ENCODE measurements around the gene KMT5B. TPM values are rescaled to one million over a fixed set of nuclear protein-coding genes. Genes with fewer than 3 reads are reported as not detected.

KMT5B gene
- total RNA-seq, 2 donors from 2014 or later: 42.6 to 59.1 TPM

DNA sequence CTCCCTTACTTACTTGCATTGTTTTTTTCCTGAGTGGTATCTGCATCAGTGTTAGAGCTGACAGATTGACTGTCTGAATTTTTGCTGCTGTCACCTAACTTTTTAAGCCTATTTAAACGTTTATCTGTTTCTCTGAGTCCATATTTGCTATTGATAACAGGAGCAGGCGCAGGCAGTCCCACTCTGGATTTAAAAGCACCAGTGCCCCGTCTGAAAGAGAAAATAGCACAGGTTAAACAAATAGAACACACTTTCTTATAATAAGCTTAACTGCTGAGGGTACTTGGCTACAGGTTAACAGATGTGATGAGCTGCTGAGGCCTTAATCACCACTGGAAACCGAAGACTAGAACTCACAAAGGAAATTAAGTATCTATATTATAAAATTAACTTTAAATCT, 46.1 kb downstream of the KMT5B start:
- DNase-seq: no peak
- Histone ChIP-seq H3K27ac (no peak overlapping the region), H3K4me3 (no peak overlapping the region), H3K36me3 (peaks cover 35% of the 10 kb centered on the region), H3K4me1 (no peaks in the 10 kb centered on the region), H3K9me3 (no peaks in the 10 kb centered on the region), H3K27me3 (no peaks in the 10 kb centered on the region), H3K9ac (ENCODE audit: low read depth in 2 of 2, low read length in 2 of 2) (no peak overlapping the region)
- intact Hi-C loops (cut with DNase I): no loop called here
- TF ChIP-seq, protein P1, sequence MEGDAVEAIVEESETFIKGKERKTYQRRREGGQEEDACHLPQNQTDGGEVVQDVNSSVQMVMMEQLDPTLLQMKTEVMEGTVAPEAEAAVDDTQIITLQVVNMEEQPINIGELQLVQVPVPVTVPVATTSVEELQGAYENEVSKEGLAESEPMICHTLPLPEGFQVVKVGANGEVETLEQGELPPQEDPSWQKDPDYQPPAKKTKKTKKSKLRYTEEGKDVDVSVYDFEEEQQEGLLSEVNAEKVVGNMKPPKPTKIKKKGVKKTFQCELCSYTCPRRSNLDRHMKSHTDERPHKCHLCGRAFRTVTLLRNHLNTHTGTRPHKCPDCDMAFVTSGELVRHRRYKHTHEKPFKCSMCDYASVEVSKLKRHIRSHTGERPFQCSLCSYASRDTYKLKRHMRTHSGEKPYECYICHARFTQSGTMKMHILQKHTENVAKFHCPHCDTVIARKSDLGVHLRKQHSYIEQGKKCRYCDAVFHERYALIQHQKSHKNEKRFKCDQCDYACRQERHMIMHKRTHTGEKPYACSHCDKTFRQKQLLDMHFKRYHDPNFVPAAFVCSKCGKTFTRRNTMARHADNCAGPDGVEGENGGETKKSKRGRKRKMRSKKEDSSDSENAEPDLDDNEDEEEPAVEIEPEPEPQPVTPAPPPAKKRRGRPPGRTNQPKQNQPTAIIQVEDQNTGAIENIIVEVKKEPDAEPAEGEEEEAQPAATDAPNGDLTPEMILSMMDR (IDR thresholded peaks at IDR 0.05): no peak

DNA sequence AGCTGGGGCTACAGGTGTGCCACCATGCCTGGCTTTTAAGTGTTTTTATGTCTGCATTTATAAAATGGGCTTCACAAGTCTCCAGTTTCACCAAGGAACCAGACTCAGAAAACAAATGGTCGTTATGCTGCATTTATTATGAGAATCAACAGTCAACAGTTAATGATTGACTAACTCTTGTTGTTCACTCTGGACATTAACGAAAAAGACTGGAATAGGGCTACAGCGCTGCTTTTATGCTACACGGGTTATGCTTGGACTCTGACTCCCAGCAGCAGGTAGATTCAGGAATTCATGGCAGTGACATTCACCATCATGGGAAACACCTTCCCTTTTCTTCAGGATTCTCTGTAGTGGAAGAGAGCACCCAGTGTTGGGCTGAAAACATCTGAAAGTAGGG, 47.5 kb downstream of the KMT5B start:
- H3K4me3 ChIP-seq: no peak overlapping the region
- no peak overlapping the region for H3K27ac ChIP-seq
- no peaks in the 10 kb centered on the region for H3K4me1 ChIP-seq
- H3K9ac ChIP-seq (ENCODE audit: low read depth in 2 of 2, low read length in 2 of 2): no peak overlapping the region
- TF ChIP-seq, protein P1 (IDR thresholded peaks at IDR 0.05): no peak
- H3K9me3 ChIP-seq: no peaks in the 10 kb centered on the region
- no peaks in the 10 kb centered on the region for H3K27me3 ChIP-seq
- H3K36me3 ChIP-seq: peaks cover 30% of the 10 kb centered on the region
- DNase-seq: no peak
- intact Hi-C loops (cut with DNase I): no loop called here

DNA sequence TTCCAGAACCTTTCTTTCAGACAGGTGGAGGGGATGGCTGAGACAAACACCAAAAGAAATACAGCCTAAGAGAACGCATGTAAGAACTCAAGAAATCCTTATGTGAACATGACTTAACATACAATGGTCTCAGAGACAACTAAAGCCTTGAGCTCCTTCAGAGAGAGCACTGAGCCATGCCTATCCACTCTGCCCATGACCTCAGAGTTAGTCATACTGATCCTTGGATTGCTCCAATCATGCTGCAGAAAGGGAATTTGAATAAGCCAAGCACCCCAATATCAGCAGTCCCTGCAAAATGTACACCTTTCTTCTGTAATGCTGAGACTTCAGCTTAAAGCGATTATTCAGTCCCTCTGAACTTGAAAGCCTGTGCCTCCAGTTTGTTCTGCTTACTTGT, 48.7 kb downstream of the KMT5B start:
- TF ChIP-seq, protein P1 (IDR thresholded peaks at IDR 0.05): no peak
- no peak overlapping the region for H3K27ac ChIP-seq
- no peak overlapping the region for H3K9ac ChIP-seq (ENCODE audit: low read depth in 2 of 2, low read length in 2 of 2)
- H3K4me3 ChIP-seq: no peak overlapping the region
- DNase-seq: no peak
- H3K27me3 ChIP-seq: no peaks in the 10 kb centered on the region
- H3K9me3 ChIP-seq: no peaks in the 10 kb centered on the region
- H3K36me3 ChIP-seq: peaks cover 19% of the 10 kb centered on the region
- intact Hi-C loops (cut with DNase I): no loop called here
- no peaks in the 10 kb centered on the region for H3K4me1 ChIP-seq

GRCh38 chr11:68163691-68164090, 49.4 kb downstream of the KMT5B start:
- H3K4me1 ChIP-seq: no peaks in the 10 kb centered on the region
- H3K36me3 ChIP-seq: peaks cover 12% of the 10 kb centered on the region
- no peak for DNase-seq
- H3K27ac ChIP-seq: no peak overlapping the region
- intact Hi-C loops (cut with DNase I): no loop called here
- no peak overlapping the region for H3K4me3 ChIP-seq
- no peaks in the 10 kb centered on the region for H3K27me3 ChIP-seq
- TF ChIP-seq, protein P1 (IDR thresholded peaks at IDR 0.05): no peak
- H3K9ac ChIP-seq (ENCODE audit: low read depth in 2 of 2, low read length in 2 of 2): no peak overlapping the region
- no peaks in the 10 kb centered on the region for H3K9me3 ChIP-seq

DNA sequence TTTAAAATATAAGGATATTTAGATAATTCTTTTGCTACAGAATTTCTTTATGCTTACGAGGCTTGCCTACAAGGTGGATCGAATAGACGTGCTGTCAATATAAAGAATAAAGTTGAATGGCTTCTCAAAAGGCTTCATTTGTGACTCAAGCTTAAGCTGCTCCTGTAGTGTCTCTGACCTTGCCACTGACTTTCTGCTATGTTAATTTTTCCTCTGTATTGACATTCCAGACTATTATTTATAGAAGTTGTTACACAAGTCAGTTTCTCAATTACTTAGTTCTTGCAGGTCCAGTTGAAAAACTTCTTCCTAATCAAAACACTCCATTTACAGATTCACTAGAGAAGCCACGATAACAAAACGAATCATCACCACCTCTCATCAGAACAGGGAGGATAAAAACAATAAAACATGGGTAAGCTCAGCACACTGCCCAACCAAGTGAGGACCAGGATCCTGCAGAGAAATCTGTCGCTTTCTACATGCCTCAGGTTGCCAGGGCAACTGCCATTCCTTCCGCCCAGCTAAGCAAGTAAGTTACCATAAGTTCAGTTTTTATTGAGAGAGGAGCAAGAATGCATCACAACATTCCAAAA, 52.9 kb downstream of the KMT5B start:
- H3K36me3 ChIP-seq: no peaks in the 10 kb centered on the region
- TF ChIP-seq, protein P1 (IDR thresholded peaks at IDR 0.05): no peak
- H3K27ac ChIP-seq: no peak overlapping the region
- no peak overlapping the region for H3K4me3 ChIP-seq
- no peaks in the 10 kb centered on the region for H3K27me3 ChIP-seq
- H3K9me3 ChIP-seq: no peaks in the 10 kb centered on the region
- intact Hi-C loops (cut with DNase I): no loop called here
- no peak for DNase-seq
- no peak overlapping the region for H3K9ac ChIP-seq (ENCODE audit: low read depth in 2 of 2, low read length in 2 of 2)
- H3K4me1 ChIP-seq: no peaks in the 10 kb centered on the region

Data from colonic mucosa (tissue), 4 donors.